Left renal cortex interstitium (tissue), 4 donors: ENCODE measurements around the gene ALOXE3. TPM values are rescaled to one million over a fixed set of nuclear protein-coding genes. Genes with fewer than 3 reads are reported as not detected.

ENCODE experiments used
- DNase-seq, 4 donors: peaks; one replicate each; pipeline ENCODE4 v3.0.0-alpha.2; 2013; ENCODE audit warnings: low read depth in 4 of 4, low spot score in 2 of 4, missing footprints in 1 of 4
- polyA plus RNA-seq, 4 donors: library from polyadenylated mRNA; unstranded; fragments of 120-200 nt; gene quantifications; one replicate each; pipeline ENCODE4 v1.2.1, GENCODE V29; 2013; ENCODE audit not compliant: insufficient read length in 4 of 4

Gene ALOXE3
- polyA plus RNA-seq, 4 donors = 0.05 TPM; not detected in 3

GRCh38 chr17:8142887-8143580, 24.7 kb upstream of the ALOXE3 start:
- DNase-seq = no peak

GRCh38 chr17:8142158-8142886, 24.0 kb upstream of the ALOXE3 start:
- DNase-seq = no peak

- DNase-seq = no peak
These were observed 23.4 kb upstream of the ALOXE3 start for GRCh38 chr17:8141741-8142140.

GRCh38 chr17:8141045-8141444, 22.7 kb upstream of the ALOXE3 start:
- DNase-seq = no peak

- DNase-seq = no peak
These were observed 22.0 kb upstream of the ALOXE3 start for GRCh38 chr17:8140065-8141029.

GRCh38 chr17:8138672-8139371, 20.5 kb upstream of the ALOXE3 start:
- peak in 3 of 4 donors; percentile 95 to 97 (median 96) for DNase-seq

- DNase-seq = no peak
These were observed 20.0 kb upstream of the ALOXE3 start for GRCh38 chr17:8138374-8138671.

- no peak for DNase-seq
These were observed 19.5 kb upstream of the ALOXE3 start for GRCh38 chr17:8137645-8138373.

GRCh38 chr17:8133941-8134340, 15.6 kb upstream of the ALOXE3 start:
- no peak for DNase-seq

- DNase-seq = no peak
These were observed 15.1 kb upstream of the ALOXE3 start for GRCh38 chr17:8133399-8133798.

- DNase-seq = no peak
These were observed 13.6 kb upstream of the ALOXE3 start for GRCh38 chr17:8131844-8132441.

- no peak for DNase-seq
These were observed 9.9 kb upstream of the ALOXE3 start for GRCh38 chr17:8128125-8128784.

- peak in 2 of 4 donors; percentile 16 to 59 for DNase-seq
These were observed 8.3 kb upstream of the ALOXE3 start for GRCh38 chr17:8126491-8127066.

GRCh38 chr17:8125947-8126490, 7.7 kb upstream of the ALOXE3 start:
- DNase-seq = peak in 1 of 4 donors; percentile 19

- DNase-seq = peak in 1 of 4 donors; percentile 45
These were observed 7.0 kb upstream of the ALOXE3 start for GRCh38 chr17:8125154-8125946.

- no peak for DNase-seq
These were observed 6.2 kb upstream of the ALOXE3 start for GRCh38 chr17:8124350-8125153.
